ENCODE data around the gene PLEKHG4B.

PLEKHG4B gene

DNA sequence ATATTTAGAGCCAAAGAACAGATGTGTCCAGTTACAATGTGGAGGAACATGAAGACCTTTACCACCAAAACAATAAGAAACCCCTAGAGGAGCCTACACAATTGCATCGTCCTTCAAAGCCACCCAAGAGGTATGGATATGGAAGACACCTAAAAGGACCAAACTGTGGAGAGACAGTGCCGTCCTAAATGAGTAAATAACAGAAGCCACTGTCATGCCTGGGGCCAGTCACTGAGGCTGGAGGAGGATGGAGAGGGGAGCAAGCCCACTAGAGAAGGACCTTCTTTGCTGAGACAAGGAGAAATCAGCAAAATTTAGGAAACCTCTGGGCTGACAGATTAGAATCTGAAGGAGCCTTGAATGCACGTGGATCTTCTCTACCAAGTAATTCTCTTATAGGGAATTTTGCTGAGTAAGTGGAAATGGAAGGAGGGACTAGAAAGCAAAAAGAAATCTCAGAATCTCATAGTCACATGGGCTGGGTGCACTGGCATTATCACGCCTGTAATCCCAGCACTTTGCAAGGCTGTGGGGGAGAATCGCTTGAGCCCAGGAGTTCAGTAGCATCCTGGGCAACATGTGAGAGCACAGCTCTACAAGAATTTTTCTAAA is 27.6 kb downstream of the PLEKHG4B start:
- TF ChIP-seq, protein P1, sequence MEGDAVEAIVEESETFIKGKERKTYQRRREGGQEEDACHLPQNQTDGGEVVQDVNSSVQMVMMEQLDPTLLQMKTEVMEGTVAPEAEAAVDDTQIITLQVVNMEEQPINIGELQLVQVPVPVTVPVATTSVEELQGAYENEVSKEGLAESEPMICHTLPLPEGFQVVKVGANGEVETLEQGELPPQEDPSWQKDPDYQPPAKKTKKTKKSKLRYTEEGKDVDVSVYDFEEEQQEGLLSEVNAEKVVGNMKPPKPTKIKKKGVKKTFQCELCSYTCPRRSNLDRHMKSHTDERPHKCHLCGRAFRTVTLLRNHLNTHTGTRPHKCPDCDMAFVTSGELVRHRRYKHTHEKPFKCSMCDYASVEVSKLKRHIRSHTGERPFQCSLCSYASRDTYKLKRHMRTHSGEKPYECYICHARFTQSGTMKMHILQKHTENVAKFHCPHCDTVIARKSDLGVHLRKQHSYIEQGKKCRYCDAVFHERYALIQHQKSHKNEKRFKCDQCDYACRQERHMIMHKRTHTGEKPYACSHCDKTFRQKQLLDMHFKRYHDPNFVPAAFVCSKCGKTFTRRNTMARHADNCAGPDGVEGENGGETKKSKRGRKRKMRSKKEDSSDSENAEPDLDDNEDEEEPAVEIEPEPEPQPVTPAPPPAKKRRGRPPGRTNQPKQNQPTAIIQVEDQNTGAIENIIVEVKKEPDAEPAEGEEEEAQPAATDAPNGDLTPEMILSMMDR (IDR thresholded peaks at IDR 0.05; ENCODE audit: control insufficient read depth, insufficient read depth, low read depth, low read length, missing control alignments), result no peak
- no peak for DNase-seq (ENCODE audit: low read depth)
- H3K4me3 ChIP-seq (ENCODE audit: control insufficient read depth, low read depth, low read length), result no peak overlapping the region

DNA sequence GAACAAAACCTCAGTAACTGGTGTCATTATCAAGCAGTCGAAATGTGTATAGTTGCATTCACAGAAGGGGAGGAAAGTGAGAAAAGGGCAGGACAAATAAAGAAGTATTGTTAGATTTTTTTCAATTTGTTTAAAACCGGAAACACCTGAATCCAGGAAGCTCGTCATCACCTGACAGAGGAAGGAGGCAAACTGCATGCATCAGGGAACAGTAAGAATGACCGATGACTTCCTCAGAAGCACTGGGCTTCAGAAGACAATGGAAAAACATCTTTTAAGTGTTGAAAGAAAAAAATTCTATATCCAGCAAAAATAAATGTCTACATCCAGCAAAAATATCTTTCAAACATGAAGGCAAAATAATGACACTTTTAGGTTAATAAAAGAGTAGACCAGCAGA is 29.5 kb downstream of the PLEKHG4B start:
- no peak overlapping the region for H3K4me3 ChIP-seq (ENCODE audit: control insufficient read depth, low read depth, low read length)
- DNase-seq (ENCODE audit: low read depth), result no peak
- TF ChIP-seq, protein P1 (IDR thresholded peaks at IDR 0.05; ENCODE audit: control insufficient read depth, insufficient read depth, low read depth, low read length, missing control alignments), result no peak

GRCh38 chr5:125815-126214 is 33.8 kb downstream of the PLEKHG4B start:
- H3K4me3 ChIP-seq (ENCODE audit: control insufficient read depth, low read depth, low read length), result no peak overlapping the region
- TF ChIP-seq, protein P1 (IDR thresholded peaks at IDR 0.05; ENCODE audit: control insufficient read depth, insufficient read depth, low read depth, low read length, missing control alignments), result no peak
- DNase-seq (ENCODE audit: low read depth), result no peak

DNA sequence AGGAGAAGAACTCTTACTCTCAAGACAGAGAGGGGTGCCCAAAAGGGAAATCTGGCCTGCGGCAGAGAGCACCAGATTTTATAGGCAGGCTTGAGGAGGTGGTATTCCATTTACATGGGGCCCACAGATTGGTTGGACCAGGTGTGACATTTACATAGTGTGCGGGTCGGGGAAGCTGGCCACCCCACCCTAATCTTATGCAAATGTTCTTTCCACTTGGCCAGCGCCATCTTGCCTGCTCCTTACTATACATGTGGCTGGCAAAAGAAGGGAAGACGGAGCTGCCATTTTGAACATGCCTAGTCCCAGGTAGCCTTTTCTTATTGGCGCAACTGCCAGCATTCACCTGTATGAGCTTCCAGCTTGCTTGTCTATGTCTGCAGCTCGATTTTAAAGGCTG is 34.8 kb downstream of the PLEKHG4B start:
- no peak for DNase-seq (ENCODE audit: low read depth)
- TF ChIP-seq, protein P1 (IDR thresholded peaks at IDR 0.05; ENCODE audit: control insufficient read depth, insufficient read depth, low read depth, low read length, missing control alignments), result no peak
- H3K4me3 ChIP-seq (ENCODE audit: control insufficient read depth, low read depth, low read length), result no peak overlapping the region

- H3K4me3 ChIP-seq (ENCODE audit: control insufficient read depth, low read depth, low read length), result no peak overlapping the region
- TF ChIP-seq, protein P1 (IDR thresholded peaks at IDR 0.05; ENCODE audit: control insufficient read depth, insufficient read depth, low read depth, low read length, missing control alignments), result no peak
- DNase-seq (ENCODE audit: low read depth), result no peak
Measured at GRCh38 chr5:127886-128285, 35.9 kb downstream of the PLEKHG4B start.

GRCh38 chr5:128446-128845 is 36.5 kb downstream of the PLEKHG4B start:
- TF ChIP-seq, protein P1 (IDR thresholded peaks at IDR 0.05; ENCODE audit: control insufficient read depth, insufficient read depth, low read depth, low read length, missing control alignments), result no peak
- DNase-seq (ENCODE audit: low read depth), result peak; percentile 23

More at GRCh38 chr5:128446-128845, 36.5 kb downstream of the PLEKHG4B start:
- H3K4me3 ChIP-seq (ENCODE audit: control insufficient read depth, low read depth, low read length), result no peak overlapping the region
